OCI-LY7 (cell line): Measurements from ENCODE around the gene SCFD2.

Experiments used
- EZH2phosphoT487 ChIP-seq: fragments of 200-600 bp; sonication (generic); IDR thresholded peaks from 2 replicates; pipeline ENCODE4 v1.6.1; 2018; ENCODE audit warnings: low read depth, borderline replicate concordance, mild to moderate bottlenecking, mixed run types, antibody characterized with exemption, low read length, moderate library complexity, mixed read lengths
- TF ChIP-seq, protein P1 (sequence below): fragments of 200-600 bp; sonication (generic); conservative IDR thresholded peaks from 2 replicates; pipeline ENCODE4 v1.5.1; 2014; ENCODE audit warnings: mild to moderate bottlenecking, antibody characterized with exemption, low read length, moderate library complexity, mixed read lengths

DNA sequence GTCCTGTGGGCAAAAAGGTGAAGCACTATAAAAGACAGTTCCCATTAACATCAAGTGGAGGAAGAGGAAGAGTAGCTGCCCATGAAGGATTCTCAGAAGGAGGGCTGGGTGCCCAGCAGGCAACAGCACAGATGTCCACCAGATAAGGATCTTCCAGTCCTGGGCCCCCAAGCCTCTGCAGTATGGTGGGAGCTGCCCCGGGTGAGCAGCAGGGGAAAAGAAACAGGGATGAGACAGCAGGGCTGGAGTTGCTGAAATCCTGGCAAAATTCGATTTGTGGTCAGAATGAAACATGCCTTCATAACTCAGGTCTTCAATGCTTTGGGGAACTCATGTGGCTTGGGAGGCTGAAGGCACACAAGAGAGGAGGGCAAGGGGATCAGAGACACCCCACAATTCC lies 409.2 kb downstream of the SCFD2 start:
- TF ChIP-seq, protein P1, sequence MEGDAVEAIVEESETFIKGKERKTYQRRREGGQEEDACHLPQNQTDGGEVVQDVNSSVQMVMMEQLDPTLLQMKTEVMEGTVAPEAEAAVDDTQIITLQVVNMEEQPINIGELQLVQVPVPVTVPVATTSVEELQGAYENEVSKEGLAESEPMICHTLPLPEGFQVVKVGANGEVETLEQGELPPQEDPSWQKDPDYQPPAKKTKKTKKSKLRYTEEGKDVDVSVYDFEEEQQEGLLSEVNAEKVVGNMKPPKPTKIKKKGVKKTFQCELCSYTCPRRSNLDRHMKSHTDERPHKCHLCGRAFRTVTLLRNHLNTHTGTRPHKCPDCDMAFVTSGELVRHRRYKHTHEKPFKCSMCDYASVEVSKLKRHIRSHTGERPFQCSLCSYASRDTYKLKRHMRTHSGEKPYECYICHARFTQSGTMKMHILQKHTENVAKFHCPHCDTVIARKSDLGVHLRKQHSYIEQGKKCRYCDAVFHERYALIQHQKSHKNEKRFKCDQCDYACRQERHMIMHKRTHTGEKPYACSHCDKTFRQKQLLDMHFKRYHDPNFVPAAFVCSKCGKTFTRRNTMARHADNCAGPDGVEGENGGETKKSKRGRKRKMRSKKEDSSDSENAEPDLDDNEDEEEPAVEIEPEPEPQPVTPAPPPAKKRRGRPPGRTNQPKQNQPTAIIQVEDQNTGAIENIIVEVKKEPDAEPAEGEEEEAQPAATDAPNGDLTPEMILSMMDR: no peak
- TF ChIP-seq EZH2phosphoT487: no peak
